Measurements from ENCODE around the gene UGT1A6.

DNA sequence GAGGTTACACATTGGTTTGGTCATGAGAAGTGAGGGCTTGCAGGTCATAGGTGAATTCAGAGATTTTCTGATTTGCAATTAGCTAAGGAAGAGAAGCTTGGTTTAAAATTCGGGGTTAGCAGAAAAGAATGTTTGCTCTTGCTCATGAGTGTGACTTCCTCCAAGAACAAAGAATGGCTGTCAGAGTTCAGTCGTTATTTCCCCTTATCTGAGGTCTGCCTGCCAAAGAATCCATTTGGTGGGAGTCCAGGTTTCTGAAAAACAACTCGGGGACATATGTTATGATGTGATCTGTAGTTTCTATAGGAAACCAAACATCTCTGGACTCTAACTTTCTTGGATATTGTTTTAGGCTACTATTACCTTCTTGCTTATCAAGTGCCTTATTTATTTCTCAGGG, 3.2 kb upstream of the UGT1A6 start:
- TF ChIP-seq, protein P1, sequence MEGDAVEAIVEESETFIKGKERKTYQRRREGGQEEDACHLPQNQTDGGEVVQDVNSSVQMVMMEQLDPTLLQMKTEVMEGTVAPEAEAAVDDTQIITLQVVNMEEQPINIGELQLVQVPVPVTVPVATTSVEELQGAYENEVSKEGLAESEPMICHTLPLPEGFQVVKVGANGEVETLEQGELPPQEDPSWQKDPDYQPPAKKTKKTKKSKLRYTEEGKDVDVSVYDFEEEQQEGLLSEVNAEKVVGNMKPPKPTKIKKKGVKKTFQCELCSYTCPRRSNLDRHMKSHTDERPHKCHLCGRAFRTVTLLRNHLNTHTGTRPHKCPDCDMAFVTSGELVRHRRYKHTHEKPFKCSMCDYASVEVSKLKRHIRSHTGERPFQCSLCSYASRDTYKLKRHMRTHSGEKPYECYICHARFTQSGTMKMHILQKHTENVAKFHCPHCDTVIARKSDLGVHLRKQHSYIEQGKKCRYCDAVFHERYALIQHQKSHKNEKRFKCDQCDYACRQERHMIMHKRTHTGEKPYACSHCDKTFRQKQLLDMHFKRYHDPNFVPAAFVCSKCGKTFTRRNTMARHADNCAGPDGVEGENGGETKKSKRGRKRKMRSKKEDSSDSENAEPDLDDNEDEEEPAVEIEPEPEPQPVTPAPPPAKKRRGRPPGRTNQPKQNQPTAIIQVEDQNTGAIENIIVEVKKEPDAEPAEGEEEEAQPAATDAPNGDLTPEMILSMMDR (conservative IDR thresholded peaks at IDR 0.05 in 1 of 2, IDR thresholded peaks at IDR 0.05 in 1 of 2; ENCODE audit: low read depth in 1 of 2, low read length in 2 of 2): no peak
- TF ChIP-seq EZH2 (IDR thresholded peaks at IDR 0.05; ENCODE audit: low read length, missing control alignments): no peak

All from fibroblast of lung (primary cell).